ENCODE measurements around the gene GOLGA6L1. TPM values are rescaled to one million over a fixed set of nuclear protein-coding genes. Genes with fewer than 3 reads are reported as not detected.
"Not testable (repeated sequence)": the region's sequence is repeated elsewhere in the genome, so short reads cannot be mapped to it uniquely, and the experiment has no call there.

Gene GOLGA6L1

GRCh38 chr15:23081996-23082737 is 54.5 kb downstream of the GOLGA6L1 start:
- not testable (repeated sequence) for H3K4me2 ChIP-seq (ENCODE audit: low read length); H3K9me3 ChIP-seq (replicated peaks; ENCODE audit: low read length); H3K36me3 ChIP-seq (ENCODE audit: insufficient read depth, low read length)

GRCh38 chr15:23081271-23081670 is 55.4 kb downstream of the GOLGA6L1 start:
- no peak overlapping the region for H3K9ac ChIP-seq (ENCODE audit: low read depth, low read length)
- no peaks in the 10 kb centered on the region for H3K36me3 ChIP-seq (ENCODE audit: insufficient read depth, low read length)
- H3K4me3 ChIP-seq (ENCODE audit: low read length), result no peak overlapping the region
- H3K27me3 ChIP-seq (ENCODE audit: control insufficient read depth, insufficient read depth, low read length), result no peaks in the 10 kb centered on the region
- no peak overlapping the region for H3K4me2 ChIP-seq (ENCODE audit: low read length)
- no peaks in the 10 kb centered on the region for H3K4me1 ChIP-seq (ENCODE audit: control insufficient read depth, insufficient read depth, low read length)
- no peaks in the 10 kb centered on the region for H3K9me3 ChIP-seq (replicated peaks; ENCODE audit: low read length)

More at GRCh38 chr15:23081996-23082737, 54.5 kb downstream of the GOLGA6L1 start:
- not testable (repeated sequence) for H3K9ac ChIP-seq (ENCODE audit: low read depth, low read length); H3K27me3 ChIP-seq (ENCODE audit: control insufficient read depth, insufficient read depth, low read length); H3K4me1 ChIP-seq (ENCODE audit: control insufficient read depth, insufficient read depth, low read length); H3K4me3 ChIP-seq (ENCODE audit: low read length)

- Histone ChIP-seq H3K9ac (ENCODE audit: low read depth, low read length) (no peak overlapping the region), H3K9me3 (replicated peaks; ENCODE audit: low read length) (no peaks in the 10 kb centered on the region), H3K27me3 (ENCODE audit: control insufficient read depth, insufficient read depth, low read length) (no peaks in the 10 kb centered on the region)
Measured at GRCh38 chr15:23079766-23080165, 56.9 kb downstream of the GOLGA6L1 start.

More at GRCh38 chr15:23079766-23080165, 56.9 kb downstream of the GOLGA6L1 start:
- no peak overlapping the region for H3K4me3 ChIP-seq (ENCODE audit: low read length)
- H3K36me3 ChIP-seq (ENCODE audit: insufficient read depth, low read length), result no peaks in the 10 kb centered on the region
- H3K4me1 ChIP-seq (ENCODE audit: control insufficient read depth, insufficient read depth, low read length), result no peaks in the 10 kb centered on the region
- H3K4me2 ChIP-seq (ENCODE audit: low read length), result no peak overlapping the region

Small RNA genes lying within 50 kb of the gene (small RNA-seq; reads per million reads assigned to genes)
- not detected for gene RN7SL106P

Measured in skeletal muscle satellite cell (primary cell).